ENCODE data around the gene TBC1D5. TPM values are rescaled to one million over a fixed set of nuclear protein-coding genes. Genes with fewer than 3 reads are reported as not detected.

The TBC1D5 gene
- polyA plus RNA-seq, 1 experiment: 27.0 TPM

- H3K4me3 ChIP-seq (ENCODE audit: low read depth, low read length): no peak overlapping the region
- no peaks in the 10 kb centered on the region for H3K36me3 ChIP-seq (ENCODE audit: control insufficient read depth, insufficient read depth, low read length)
- TF ChIP-seq CTCF (IDR thresholded peaks at IDR 0.05; ENCODE audit: insufficient read depth, low read depth, low read length): no peak
- no peaks in the 10 kb centered on the region for H3K27me3 ChIP-seq (ENCODE audit: control insufficient read depth, insufficient read depth, low read length)
- DNase-seq (ENCODE audit: low read depth): no peak
- ChIA-PET POLR2A (no interaction called here), CTCF (no interaction called here)
These were observed 23.5 kb upstream of the TBC1D5 start for GRCh38 chr3:17765819-17766472.

GRCh38 chr3:17761563-17761962 is 19.1 kb upstream of the TBC1D5 start:
- no peak for TF ChIP-seq CTCF (IDR thresholded peaks at IDR 0.05; ENCODE audit: insufficient read depth, low read depth, low read length)
- ChIA-PET CTCF (no interaction called here), POLR2A (no interaction called here)
- Histone ChIP-seq H3K36me3 (ENCODE audit: control insufficient read depth, insufficient read depth, low read length) (no peaks in the 10 kb centered on the region), H3K4me3 (ENCODE audit: low read depth, low read length) (no peak overlapping the region), H3K27me3 (ENCODE audit: control insufficient read depth, insufficient read depth, low read length) (no peaks in the 10 kb centered on the region)
- no peak for DNase-seq (ENCODE audit: low read depth)

GRCh38 chr3:17759901-17760300 is 17.5 kb upstream of the TBC1D5 start:
- ChIA-PET CTCF (interaction anchor here (1.3 kb wide), 1 partner anchor 12 kb away, joined by 3 read pairs; no protein-coding TSS in a partner anchor), POLR2A (no interaction called here)
- Histone ChIP-seq H3K4me3 (ENCODE audit: low read depth, low read length) (no peak overlapping the region), H3K36me3 (ENCODE audit: control insufficient read depth, insufficient read depth, low read length) (no peaks in the 10 kb centered on the region), H3K27me3 (ENCODE audit: control insufficient read depth, insufficient read depth, low read length) (no peaks in the 10 kb centered on the region)
- no peak for DNase-seq (ENCODE audit: low read depth)
- no peak for TF ChIP-seq CTCF (IDR thresholded peaks at IDR 0.05; ENCODE audit: insufficient read depth, low read depth, low read length)

- ChIA-PET CTCF (no interaction called here), POLR2A (no interaction called here)
- Histone ChIP-seq H3K36me3 (ENCODE audit: control insufficient read depth, insufficient read depth, low read length) (no peaks in the 10 kb centered on the region), H3K4me3 (ENCODE audit: low read depth, low read length) (no peak overlapping the region), H3K27me3 (ENCODE audit: control insufficient read depth, insufficient read depth, low read length) (no peaks in the 10 kb centered on the region)
- no peak for TF ChIP-seq CTCF (IDR thresholded peaks at IDR 0.05; ENCODE audit: insufficient read depth, low read depth, low read length)
- no peak for DNase-seq (ENCODE audit: low read depth)
These were observed 13.4 kb upstream of the TBC1D5 start for GRCh38 chr3:17755836-17756235.

GRCh38 chr3:17753632-17753992 is 11.2 kb upstream of the TBC1D5 start:
- Histone ChIP-seq H3K4me3 (ENCODE audit: low read depth, low read length) (no peak overlapping the region), H3K27me3 (ENCODE audit: control insufficient read depth, insufficient read depth, low read length) (no peaks in the 10 kb centered on the region), H3K36me3 (ENCODE audit: control insufficient read depth, insufficient read depth, low read length) (no peaks in the 10 kb centered on the region)
- CTCF ChIA-PET: no interaction called here
- no peak for DNase-seq (ENCODE audit: low read depth)
- POLR2A ChIA-PET: no interaction called here
- TF ChIP-seq CTCF (IDR thresholded peaks at IDR 0.05; ENCODE audit: insufficient read depth, low read depth, low read length): no peak
